Adrenal gland (tissue), 5 donors: Measurements from ENCODE around the gene KCNH1.

ENCODE experiments used
- CTCF ChIP-seq, 6 experiments: fragments of 450-650 bp in 4 of 6; fragments of 200-600 bp in 2 of 6; sonication (generic) in 1 of 6; IDR thresholded peaks; 1 replicate in 5 of 6; 2 replicates in 1 of 6; pipeline versions ENCODE4 v1.5.1 to v1.8.0; 2016 to 2021; ENCODE audit warnings: antibody characterized with exemption in 6 of 6, mild to moderate bottlenecking in 2 of 6, moderate library complexity in 1 of 6
- POLR2A ChIP-seq, 2 donors: fragments of 450-650 bp; IDR thresholded peaks; one replicate each; pipeline ENCODE4 v1.6.1; 2017; ENCODE audit warnings: antibody characterized with exemption in 2 of 2, mild to moderate bottlenecking in 2 of 2, moderate library complexity in 1 of 2
- donor health status: DM: no; HTN: no; CAD: no.

GRCh38 chr1:210755991-210756659 is 377.8 kb downstream of the KCNH1 start:
- TF ChIP-seq CTCF (IDR thresholded peaks at IDR 0.05) (no peak), POLR2A (IDR thresholded peaks at IDR 0.05) (no peak)
